ENCODE results near the gene PES1.
"Not testable (repeated sequence)": the region's sequence is repeated elsewhere in the genome, so short reads cannot be mapped to it uniquely, and the experiment has no call there.

PES1 gene

DNA sequence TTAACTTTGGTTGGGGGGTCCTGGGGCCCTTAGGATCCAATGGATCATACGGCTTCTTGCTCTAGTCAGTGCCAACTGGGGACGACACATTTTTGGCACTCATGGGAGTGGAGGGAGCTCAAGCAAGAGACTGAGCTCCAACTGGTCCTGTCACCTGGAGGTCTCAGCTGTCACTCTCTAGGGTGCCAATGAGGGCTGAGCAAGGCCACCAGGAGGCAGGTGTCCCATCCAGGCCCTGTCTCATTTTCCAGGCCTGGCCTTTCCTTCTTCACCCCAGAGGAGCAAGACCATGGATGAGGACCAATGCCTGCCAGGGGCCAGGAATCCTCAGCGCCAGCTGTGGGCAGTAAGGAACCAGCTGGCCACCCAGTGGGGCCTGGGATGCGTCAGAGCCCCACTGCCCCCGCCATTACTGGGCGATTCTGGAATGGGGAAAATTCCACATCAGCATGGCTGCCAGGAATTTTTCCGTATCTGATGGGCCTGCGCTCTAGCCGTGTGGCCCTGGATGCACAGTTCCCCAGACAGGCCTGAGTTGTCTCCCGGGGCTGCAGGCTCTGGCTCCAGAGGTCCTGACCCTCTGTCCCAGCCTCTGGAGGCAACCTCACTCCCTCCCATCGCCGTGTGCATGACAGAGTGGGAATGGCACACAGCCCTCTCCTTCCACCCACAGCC is 16.6 kb downstream of the PES1 start:
- H3K36me3 ChIP-seq (ENCODE audit: control insufficient read depth in 2 of 2, insufficient read depth in 2 of 2, low read length in 2 of 2) = peaks cover 30 to 33% of the 10 kb centered on the region in 2 donors
- H3K27ac ChIP-seq (ENCODE audit: low read length) = no peak overlapping the region
- peaks cover 14% of the 10 kb centered on the region for H3K4me1 ChIP-seq (ENCODE audit: control insufficient read depth, insufficient read depth, low read length)
- H3K4me3 ChIP-seq (ENCODE audit: low read length in 2 of 2) = peak overlapping the region in 1 of 2 donors; percentile 40
- peaks cover 1 to 7% of the 10 kb centered on the region in 2 donors for H3K27me3 ChIP-seq (ENCODE audit: control insufficient read depth in 1 of 2, insufficient read depth in 2 of 2, low read length in 2 of 2)
- no peaks in the 10 kb centered on the region for H3K9me3 ChIP-seq (ENCODE audit: control insufficient read depth in 2 of 2, low read length in 2 of 2)
- H3K9ac ChIP-seq (ENCODE audit: low read length in 2 of 2) = no peak overlapping the region

DNA sequence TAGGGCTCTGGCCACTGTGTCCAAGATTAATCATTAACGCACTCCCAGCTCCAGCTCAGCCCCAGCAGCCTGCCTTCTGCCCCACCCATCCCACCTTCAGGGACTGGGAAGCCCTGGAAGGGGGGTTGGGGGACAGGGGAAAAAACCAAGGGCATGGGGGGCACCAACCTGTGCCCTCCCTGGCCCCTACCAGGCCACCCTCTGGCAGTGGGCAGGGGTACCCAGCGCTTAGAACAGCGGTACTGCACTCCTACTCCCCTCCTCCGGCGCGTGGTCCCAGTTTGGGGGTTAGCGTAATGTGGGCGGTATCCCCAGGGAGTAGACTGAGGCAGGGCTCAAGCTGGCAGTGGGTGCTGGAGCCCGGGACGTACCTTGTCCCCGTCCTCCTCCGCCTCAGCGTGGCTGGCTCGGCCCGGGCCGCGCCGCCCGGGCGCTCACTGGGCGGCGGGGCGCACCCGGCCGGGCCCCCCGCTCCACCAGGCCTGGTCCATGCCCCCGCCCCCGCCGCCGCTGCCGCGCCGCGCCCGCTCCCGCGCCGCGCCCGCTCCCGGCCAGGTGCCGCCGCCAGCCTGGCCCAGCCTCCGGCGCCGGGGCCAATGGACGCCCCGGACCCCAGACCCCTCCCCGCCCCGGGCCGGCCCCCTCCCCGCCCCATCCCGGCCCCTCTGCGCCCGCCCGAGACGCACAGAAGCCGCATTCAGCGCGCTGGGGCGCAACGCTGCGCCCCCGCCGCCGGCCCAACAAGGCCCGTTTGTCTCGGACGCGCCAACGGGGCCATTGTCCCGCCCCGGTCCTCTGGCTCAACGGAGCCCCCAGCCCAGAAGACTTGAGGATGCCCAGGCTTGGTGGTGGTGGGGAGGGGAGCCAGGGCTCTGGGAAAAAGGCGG is 17.4 kb downstream of the PES1 start, which contains the start of gene GAL3ST1:
Gene GAL3ST1, minus strand, starts transcription at position 571 of the 887 bp plus-strand sequence. CDS start 17,273 bp downstream, outside the sequence.
- H3K27ac ChIP-seq (ENCODE audit: low read length) = no peak within 1 kb of the TSS
- peaks cover 4 to 7% of the 10 kb centered on the region in 2 donors for H3K27me3 ChIP-seq (ENCODE audit: control insufficient read depth in 1 of 2, insufficient read depth in 2 of 2, low read length in 2 of 2)
- peaks cover 14% of the 10 kb centered on the region for H3K4me1 ChIP-seq (ENCODE audit: control insufficient read depth, insufficient read depth, low read length)
- peaks cover 22 to 25% of the 10 kb centered on the region in 2 donors for H3K36me3 ChIP-seq (ENCODE audit: control insufficient read depth in 2 of 2, insufficient read depth in 2 of 2, low read length in 2 of 2)
- H3K4me3 ChIP-seq (ENCODE audit: low read length in 2 of 2) = peak within 1 kb of the TSS in 1 of 2 donors; percentile 40
- H3K9ac ChIP-seq (ENCODE audit: low read length in 2 of 2) = no peak within 1 kb of the TSS
- no peaks in the 10 kb centered on the region for H3K9me3 ChIP-seq (ENCODE audit: control insufficient read depth in 2 of 2, low read length in 2 of 2)

DNA sequence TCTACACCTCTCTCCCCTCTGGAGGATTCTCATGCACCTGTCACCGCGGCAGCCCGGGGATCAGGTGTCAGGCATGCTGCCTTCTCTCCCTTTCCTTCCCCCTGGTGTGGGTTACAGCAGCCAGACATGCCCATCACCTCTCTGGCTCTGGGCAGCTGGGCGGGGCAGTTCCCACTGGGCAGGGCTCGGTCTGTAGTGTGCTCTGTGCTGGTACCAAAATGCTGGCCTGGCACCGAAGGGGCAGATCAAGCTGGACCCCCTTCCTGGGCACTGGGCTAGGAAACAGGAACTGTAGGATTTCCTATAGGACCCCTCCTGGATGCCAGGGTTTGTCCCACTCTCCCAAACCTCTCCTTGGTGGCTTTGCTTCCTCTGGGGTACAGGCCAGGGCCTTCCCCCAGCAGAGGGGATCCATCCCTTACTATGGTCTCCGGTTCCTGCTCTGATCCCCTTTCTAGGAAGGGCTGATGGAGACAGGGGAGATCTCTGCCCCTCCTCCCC is 18.1 kb downstream of the PES1 start:
- no peak overlapping the region for H3K9ac ChIP-seq (ENCODE audit: low read length in 2 of 2)
- peaks cover 14% of the 10 kb centered on the region for H3K4me1 ChIP-seq (ENCODE audit: control insufficient read depth, insufficient read depth, low read length)
- no peaks in the 10 kb centered on the region for H3K9me3 ChIP-seq (ENCODE audit: control insufficient read depth in 2 of 2, low read length in 2 of 2)
- H3K27me3 ChIP-seq (ENCODE audit: control insufficient read depth in 1 of 2, insufficient read depth in 2 of 2, low read length in 2 of 2) = peaks cover 4 to 7% of the 10 kb centered on the region in 2 donors
- no peak overlapping the region for H3K27ac ChIP-seq (ENCODE audit: low read length)
- peak overlapping the region in 1 of 2 donors; percentile 15 for H3K4me3 ChIP-seq (ENCODE audit: low read length in 2 of 2)
- peaks cover 15 to 19% of the 10 kb centered on the region in 2 donors for H3K36me3 ChIP-seq (ENCODE audit: control insufficient read depth in 2 of 2, insufficient read depth in 2 of 2, low read length in 2 of 2)

DNA sequence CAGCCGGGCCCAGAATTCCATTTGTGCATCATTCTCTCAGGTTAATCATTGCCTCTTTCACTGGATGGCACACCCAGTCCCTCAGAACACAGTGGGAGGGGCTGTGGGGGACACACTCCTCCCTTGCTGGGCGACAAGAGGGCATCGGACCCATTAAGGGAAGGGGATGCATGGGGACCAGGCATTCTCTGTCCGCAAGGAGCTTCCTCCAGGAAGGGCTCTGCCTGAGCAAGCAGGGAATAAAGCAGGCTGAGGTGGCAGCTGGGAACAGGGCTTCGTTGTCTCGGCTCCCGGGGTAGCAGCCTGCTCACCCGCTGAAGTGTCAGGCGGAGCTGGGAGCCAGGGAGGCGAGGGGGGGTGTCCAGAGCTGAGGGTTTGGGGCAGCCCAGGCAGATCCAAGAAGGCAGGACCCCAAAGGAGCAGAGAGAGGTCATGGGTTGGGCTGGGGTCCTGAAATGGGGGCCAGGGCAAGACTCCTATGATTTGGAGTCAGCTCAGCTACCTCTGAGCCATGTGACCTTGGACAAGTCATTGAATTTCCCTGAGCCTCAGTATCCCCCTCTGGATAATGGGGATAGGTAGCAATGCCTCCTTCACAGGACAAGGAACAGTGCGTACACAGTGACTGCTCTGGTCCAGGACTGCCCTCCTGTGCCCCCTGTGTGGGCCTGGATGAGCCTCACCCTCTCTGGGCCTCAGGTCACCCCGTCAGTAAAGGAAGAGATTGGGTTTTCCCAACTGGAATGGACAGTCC is 18.7 kb downstream of the PES1 start:
- H3K4me1 ChIP-seq (ENCODE audit: control insufficient read depth, insufficient read depth, low read length) = peaks cover 14% of the 10 kb centered on the region
- H3K27ac ChIP-seq (ENCODE audit: low read length) = no peak overlapping the region

DNA sequence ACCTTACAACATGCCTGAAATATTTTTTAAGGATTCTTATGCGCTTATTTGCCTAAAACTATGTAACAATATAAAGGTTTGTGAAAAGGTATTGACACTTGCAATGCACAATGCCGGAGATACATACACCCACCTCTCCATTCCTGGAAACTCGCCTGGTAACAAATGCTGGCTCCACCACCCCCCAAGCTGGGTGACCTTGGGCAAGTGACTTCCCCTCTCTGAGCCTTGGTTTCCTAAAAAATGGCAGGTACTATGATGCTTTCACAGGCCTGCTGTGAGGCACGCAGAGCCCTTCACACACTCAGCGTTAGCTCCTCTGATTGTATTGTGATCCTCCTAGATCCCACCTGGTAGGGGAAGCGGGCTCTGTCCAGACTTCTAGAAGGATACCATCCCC is 19.5 kb downstream of the PES1 start:
- H3K9me3 ChIP-seq (ENCODE audit: control insufficient read depth in 2 of 2, low read length in 2 of 2) = no peaks in the 10 kb centered on the region
- H3K9ac ChIP-seq (ENCODE audit: low read length in 2 of 2) = no peak overlapping the region
- no peak overlapping the region for H3K27ac ChIP-seq (ENCODE audit: low read length)
- no peak overlapping the region for H3K4me3 ChIP-seq (ENCODE audit: low read length in 2 of 2)
- H3K36me3 ChIP-seq (ENCODE audit: control insufficient read depth in 2 of 2, insufficient read depth in 2 of 2, low read length in 2 of 2) = peaks cover 11 to 13% of the 10 kb centered on the region in 2 donors
- peaks cover 5 to 7% of the 10 kb centered on the region in 2 donors for H3K27me3 ChIP-seq (ENCODE audit: control insufficient read depth in 1 of 2, insufficient read depth in 2 of 2, low read length in 2 of 2)
- H3K4me1 ChIP-seq (ENCODE audit: control insufficient read depth, insufficient read depth, low read length) = peaks cover 14% of the 10 kb centered on the region

More for the DNA sequence above, 18.7 kb downstream of the PES1 start:
- Histone ChIP-seq H3K4me3 (ENCODE audit: low read length in 2 of 2) (no peak overlapping the region), H3K9ac (ENCODE audit: low read length in 2 of 2) (no peak overlapping the region), H3K36me3 (ENCODE audit: control insufficient read depth in 2 of 2, insufficient read depth in 2 of 2, low read length in 2 of 2) (peaks cover 11 to 17% of the 10 kb centered on the region in 2 donors), H3K27me3 (ENCODE audit: control insufficient read depth in 1 of 2, insufficient read depth in 2 of 2, low read length in 2 of 2) (peaks cover 5 to 7% of the 10 kb centered on the region in 2 donors), H3K9me3 (ENCODE audit: control insufficient read depth in 2 of 2, low read length in 2 of 2) (no peaks in the 10 kb centered on the region)

DNA sequence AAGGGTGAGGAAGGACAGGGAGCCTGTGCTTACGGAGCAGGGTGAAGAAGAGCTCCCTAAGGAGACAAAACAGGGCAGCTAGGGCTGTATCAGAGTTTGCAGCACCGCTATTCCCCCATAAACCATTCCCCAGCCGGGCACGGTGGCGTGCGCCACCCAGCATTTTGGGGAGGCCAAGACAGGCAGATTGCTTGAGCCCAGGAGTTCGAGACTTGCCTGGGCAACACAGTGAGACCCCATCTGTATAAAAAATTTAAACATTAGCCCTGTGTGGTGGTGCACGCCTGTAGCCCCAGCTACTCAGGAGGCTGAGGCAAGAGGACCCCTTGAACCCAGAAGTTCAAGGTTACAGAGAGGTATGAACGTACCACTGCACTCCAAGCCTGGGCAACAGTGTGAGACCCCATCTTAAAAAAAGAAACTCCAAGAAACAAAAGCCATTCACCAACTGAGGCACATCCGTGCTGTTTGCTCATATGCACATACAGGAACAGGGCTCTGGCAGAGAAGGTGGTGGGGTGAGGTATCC is 22.0 kb downstream of the PES1 start:
- Histone ChIP-seq H3K27ac (ENCODE audit: low read length) (no peak overlapping the region), H3K9me3 (ENCODE audit: control insufficient read depth in 2 of 2, low read length in 2 of 2) (no peaks in the 10 kb centered on the region)

DNA sequence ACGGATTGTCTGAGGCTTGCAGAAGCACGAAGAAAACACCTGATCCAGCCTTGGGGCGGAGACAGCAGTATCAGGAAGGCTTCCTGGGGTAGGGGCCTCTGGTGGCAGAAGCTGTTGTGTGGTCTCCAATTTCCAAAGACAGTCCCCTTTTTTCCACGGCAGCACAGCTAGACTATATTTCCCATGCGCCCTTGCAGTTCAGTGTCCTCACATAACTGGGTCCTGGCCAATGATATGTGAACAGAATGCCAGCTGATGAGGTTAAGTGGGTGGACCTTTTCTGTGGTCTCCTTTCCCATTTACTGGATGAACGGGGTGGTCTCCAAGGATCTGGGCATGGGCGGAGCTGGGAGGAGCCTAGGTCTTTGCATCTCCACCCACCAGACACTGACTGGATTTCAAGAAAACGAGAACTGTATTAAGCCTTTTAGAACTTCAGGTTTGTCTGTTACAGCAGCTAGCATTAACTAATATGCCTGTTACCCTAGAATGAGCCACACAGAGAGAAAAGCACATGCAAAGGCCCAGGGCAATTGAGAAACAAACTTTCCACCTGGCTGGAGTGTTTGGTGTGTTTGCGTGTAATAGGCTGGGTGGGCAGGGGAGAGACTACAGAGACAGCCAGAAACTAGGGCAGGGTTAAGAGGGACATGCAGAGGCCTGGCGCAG is 23.4 kb downstream of the PES1 start:
- Histone ChIP-seq H3K27me3 (ENCODE audit: control insufficient read depth in 1 of 2, insufficient read depth in 2 of 2, low read length in 2 of 2) (peaks cover 0 to 10% of the 10 kb centered on the region in 2 donors), H3K9me3 (ENCODE audit: control insufficient read depth in 2 of 2, low read length in 2 of 2) (no peaks in the 10 kb centered on the region), H3K36me3 (ENCODE audit: control insufficient read depth in 2 of 2, insufficient read depth in 2 of 2, low read length in 2 of 2) (no peaks in the 10 kb centered on the region), H3K9ac (ENCODE audit: low read length in 2 of 2) (no peak overlapping the region), H3K27ac (ENCODE audit: low read length) (no peak overlapping the region), H3K4me1 (ENCODE audit: control insufficient read depth, insufficient read depth, low read length) (no peaks in the 10 kb centered on the region), H3K4me3 (ENCODE audit: low read length in 2 of 2) (no peak overlapping the region)

More for the DNA sequence above, 22.0 kb downstream of the PES1 start:
- no peak overlapping the region for H3K4me3 ChIP-seq (ENCODE audit: low read length in 2 of 2)
- H3K4me1 ChIP-seq (ENCODE audit: control insufficient read depth, insufficient read depth, low read length) = peaks cover 4% of the 10 kb centered on the region
- H3K9ac ChIP-seq (ENCODE audit: low read length in 2 of 2) = no peak overlapping the region
- peaks cover 4 to 10% of the 10 kb centered on the region in 2 donors for H3K27me3 ChIP-seq (ENCODE audit: control insufficient read depth in 1 of 2, insufficient read depth in 2 of 2, low read length in 2 of 2)
- no peaks in the 10 kb centered on the region for H3K36me3 ChIP-seq (ENCODE audit: control insufficient read depth in 2 of 2, insufficient read depth in 2 of 2, low read length in 2 of 2)

DNA sequence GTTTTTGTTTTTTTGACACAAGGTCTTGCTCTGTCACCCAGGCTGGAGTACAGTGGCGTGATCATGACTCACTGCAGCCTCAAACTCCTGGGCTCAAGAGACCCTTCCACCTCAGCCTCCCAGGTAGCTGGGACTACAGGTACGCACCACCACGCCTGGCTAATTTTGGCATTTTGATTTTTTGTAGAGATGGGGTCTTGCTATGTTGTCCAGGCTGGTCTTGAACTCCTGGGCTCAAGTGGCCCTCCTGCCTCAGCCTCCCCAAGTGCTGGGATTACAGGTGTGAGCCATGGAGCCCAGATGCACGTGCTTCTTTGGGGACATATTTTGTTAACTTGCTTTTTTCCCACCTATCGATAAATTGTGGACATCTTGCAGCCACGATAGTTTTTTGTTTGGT is 24.4 kb downstream of the PES1 start:
- H3K27me3 ChIP-seq (ENCODE audit: control insufficient read depth in 1 of 2, insufficient read depth in 2 of 2, low read length in 2 of 2); H3K27ac ChIP-seq (ENCODE audit: low read length); H3K9me3 ChIP-seq (ENCODE audit: control insufficient read depth in 2 of 2, low read length in 2 of 2); H3K4me1 ChIP-seq (ENCODE audit: control insufficient read depth, insufficient read depth, low read length); H3K9ac ChIP-seq (ENCODE audit: low read length in 2 of 2); H3K4me3 ChIP-seq (ENCODE audit: low read length in 2 of 2); H3K36me3 ChIP-seq (ENCODE audit: control insufficient read depth in 2 of 2, insufficient read depth in 2 of 2, low read length in 2 of 2): not testable (repeated sequence)

DNA sequence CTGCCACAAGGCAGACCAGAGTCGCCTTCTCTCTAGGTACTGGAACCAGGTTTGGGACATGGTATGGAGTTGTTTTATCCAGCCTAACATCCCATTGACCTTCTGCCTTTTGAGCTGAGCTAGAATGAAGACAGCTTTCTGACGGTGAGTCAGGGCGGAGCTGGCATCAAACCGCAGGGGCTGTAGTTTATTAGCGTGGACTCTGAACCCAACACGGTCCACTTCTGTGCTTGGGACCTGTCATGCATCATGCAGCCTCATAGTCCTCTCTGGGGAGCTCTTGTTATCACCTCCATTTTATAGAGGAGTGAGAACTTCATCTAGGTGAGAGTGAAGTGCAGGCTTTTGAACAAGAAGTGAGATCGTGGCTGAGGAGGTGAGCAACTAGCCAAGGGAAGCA is 25.6 kb downstream of the PES1 start:
- Histone ChIP-seq H3K9ac (ENCODE audit: low read length in 2 of 2) (no peak overlapping the region), H3K4me1 (ENCODE audit: control insufficient read depth, insufficient read depth, low read length) (no peaks in the 10 kb centered on the region), H3K27ac (ENCODE audit: low read length) (no peak overlapping the region)

More for the DNA sequence above, 25.6 kb downstream of the PES1 start:
- H3K36me3 ChIP-seq (ENCODE audit: control insufficient read depth in 2 of 2, insufficient read depth in 2 of 2, low read length in 2 of 2) = no peaks in the 10 kb centered on the region
- no peak overlapping the region for H3K4me3 ChIP-seq (ENCODE audit: low read length in 2 of 2)
- H3K9me3 ChIP-seq (ENCODE audit: control insufficient read depth in 2 of 2, low read length in 2 of 2) = no peaks in the 10 kb centered on the region
- H3K27me3 ChIP-seq (ENCODE audit: control insufficient read depth in 1 of 2, insufficient read depth in 2 of 2, low read length in 2 of 2) = peaks cover 0 to 13% of the 10 kb centered on the region in 2 donors

Data from stomach smooth muscle (tissue), 2 donors.